K562 (cell line): Measurements from ENCODE around the gene KLC1. TPM values are rescaled to one million over a fixed set of nuclear protein-coding genes. Genes with fewer than 3 reads are reported as not detected.

Source experiments
- ATAC-seq: fragments of 200-7000 bp; cut with Tn5 transposase; 3 replicates; pipeline ENCODE4 v1.9.1; 2020; ENCODE audit warnings: moderate library complexity
- BruUV-seq: library from RNA; stranded (reverse); fragments of 400-500 nt; replicated peaks from 2 replicates; lab custom pipeline; 2021; lab: Mats Ljungman, UMichigan
- CTCF ChIA-PET: fragments of 300-600 bp; formaldehyde crosslinking; extraction: SDS; loops from one replicate; lab custom pipeline; 2021; ENCODE audit warnings: low intra/inter-chr PET ratio; lab: Yijun Ruan, JAX
- POLR2A ChIA-PET: fragments of 300-600, 350-650 bp; sonication (Branson Sonifier 250); formaldehyde crosslinking; extraction: SDS; loops from one replicate; lab custom pipeline; 2021; ENCODE audit warnings: antibody characterized with exemption, inconsistent platforms; lab: Yijun Ruan, JAX
- DNase-seq, 4 experiments: peaks; one replicate each; pipeline versions ENCODE4 v3.0.0 to v3.0.0-alpha.2; 2011 to 2018; ENCODE audit warnings: low spot score in 3 of 4, mixed read lengths in 3 of 4; ENCODE audit errors: extremely low read depth in 1 of 4
- FAIRE-seq: peaks from 2 replicates; lab custom pipeline; 2011; peaks lifted over from hg19 to GRCh38; lab: Jason Lieb, UNC
- H2AFZ ChIP-seq: 2 replicates; pipeline ENCODE4 v1.6.0; 2011; ENCODE audit warnings: low read depth, low read length, control low read depth, inconsistent platforms
- H3K27ac ChIP-seq: fragments of 200-600 bp; 3 replicates; pipeline ENCODE4 v1.8.0; 2011; ENCODE audit warnings: low read depth, mild to moderate bottlenecking, control low read depth, inconsistent platforms, low read length, moderate library complexity, mixed read lengths; ENCODE audit errors: extremely low read depth
- H3K27me3 ChIP-seq, 2 experiments: fragments of 300-600 bp in 1 of 2; 2 replicates in 1 of 2; 3 replicates in 1 of 2; pipeline versions ENCODE4 v1.6.0 to v1.8.0; 2011; ENCODE audit warnings: inconsistent platforms in 2 of 2, low read length in 2 of 2, mild to moderate bottlenecking in 1 of 2, mixed read lengths in 1 of 2, moderate library complexity in 1 of 2; ENCODE audit not compliant: control insufficient read depth in 2 of 2, insufficient read depth in 2 of 2
- H3K36me3 ChIP-seq: fragments of 300-600 bp; 3 replicates; pipeline ENCODE4 v1.8.0; 2011; ENCODE audit warnings: mild to moderate bottlenecking, low read length, inconsistent platforms; ENCODE audit not compliant: control insufficient read depth, insufficient read depth
- H3K4me1 ChIP-seq, 2 experiments: fragments of 200-600 bp in 1 of 2; replicated peaks in 1 of 2; 2 replicates in 1 of 2; 3 replicates in 1 of 2; pipeline versions ENCODE4 v1.5.1 to v1.8.0; 2011; ENCODE audit warnings: inconsistent platforms in 2 of 2, low read length in 2 of 2, mild to moderate bottlenecking in 1 of 2, mixed read lengths in 1 of 2, moderate library complexity in 1 of 2; ENCODE audit not compliant: control insufficient read depth in 2 of 2, insufficient read depth in 2 of 2
- H3K4me2 ChIP-seq: 2 replicates; pipeline ENCODE4 v1.6.1; 2011; ENCODE audit warnings: low read length, control low read depth, inconsistent platforms, mixed read lengths; ENCODE audit not compliant: insufficient read depth
- H3K4me3 ChIP-seq: fragments of 200-600 bp; sonication (generic), shearing (Covaris generic); 2 replicates; pipeline ENCODE4 v1.5.1; 2016; ENCODE audit warnings: control low read depth, inconsistent platforms
- H3K79me2 ChIP-seq: fragments of 200-600 bp; 3 replicates; pipeline ENCODE4 v1.8.0; 2011; ENCODE audit warnings: low read length, inconsistent platforms; ENCODE audit not compliant: control insufficient read depth, insufficient read depth
- H3K9ac ChIP-seq, 2 experiments: 2 replicates each; pipeline versions ENCODE4 v1.6.0 to v1.6.1; 2011; ENCODE audit warnings: low read depth in 2 of 2, low read length in 2 of 2, control low read depth in 1 of 2, inconsistent platforms in 1 of 2, mild to moderate bottlenecking in 1 of 2, mixed read lengths in 1 of 2; ENCODE audit not compliant: insufficient read depth in 1 of 2
- H3K9me1 ChIP-seq: one replicate; pipeline ENCODE4 v1.6.0; 2011; ENCODE audit warnings: inconsistent platforms, mild to moderate bottlenecking, low read length, moderate library complexity; ENCODE audit not compliant: control insufficient read depth, insufficient read depth
- H3K9me3 ChIP-seq: replicated peaks from 2 replicates; pipeline ENCODE4 v1.5.1; 2011; ENCODE audit warnings: low read depth, low read length, inconsistent platforms; ENCODE audit not compliant: control insufficient read depth, insufficient read depth
- H4K20me1 ChIP-seq: replicated peaks from 2 replicates; pipeline ENCODE4 v1.6.1; 2011; ENCODE audit warnings: low read length, inconsistent platforms, mixed read lengths; ENCODE audit not compliant: control insufficient read depth, insufficient read depth
- ARNT ChIP-seq, 2 experiments: fragments of 450-650 bp; IDR thresholded peaks; 2 replicates each; pipeline ENCODE4 v1.6.1; 2016; ENCODE audit warnings: mild to moderate bottlenecking in 1 of 2
- MAFK ChIP-seq: IDR thresholded peaks from 2 replicates; pipeline ENCODE4 v1.6.1; 2011; ENCODE audit warnings: low read length, improper control_type of control experiment
- NFXL1 ChIP-seq: fragments of 450-650 bp; formaldehyde crosslinking; IDR thresholded peaks from 2 replicates; pipeline ENCODE4 v1.4.0; 2021; ENCODE audit warnings: mild to moderate bottlenecking
- SMC3 ChIP-seq: conservative IDR thresholded peaks from 2 replicates; pipeline ENCODE4 v1.6.1; 2011; ENCODE audit warnings: low read depth, low read length, improper control_type of control experiment; ENCODE audit not compliant: insufficient read depth
- ZNF253 ChIP-seq: fragments of 250-450 bp; sonication (Bioruptor Pico); conservative IDR thresholded peaks from 2 replicates; pipeline ENCODE4 v1.6.1; 2021; ENCODE audit warnings: mild to moderate bottlenecking
- ZNF695 ChIP-seq: fragments of 450-650 bp; formaldehyde crosslinking; IDR thresholded peaks from 2 replicates; pipeline ENCODE4 v1.4.0; 2020; ENCODE audit warnings: mild to moderate bottlenecking, moderate library complexity
- ZNF696 ChIP-seq: fragments of 250-450 bp; sonication (Bioruptor Pico); conservative IDR thresholded peaks from 2 replicates; pipeline ENCODE4 v1.4.0; 2020; ENCODE audit warnings: mild to moderate bottlenecking, moderate library complexity
- ZNF75A ChIP-seq: fragments of 450-650 bp; formaldehyde crosslinking; IDR thresholded peaks from 2 replicates; pipeline ENCODE4 v1.4.0; 2020; ENCODE audit warnings: mild to moderate bottlenecking
- WGBS: fragments of 100-300 bp; shearing (Covaris generic); methylation state at CpG from one replicate; pipeline ENCODE4 v1.1.6; 2016; ENCODE audit warnings: low coverage, mixed read lengths; ENCODE audit not compliant: insufficient coverage; ENCODE audit errors: missing lambda C conversion rate; 5-methylcytosine and 5-hydroxymethylcytosine counted together
- in situ Hi-C: fragments of 300-500 bp; cut with MboI; formaldehyde crosslinking; loops from 4 replicates; pipeline ENCODE4 v1.15.0; 2018; ENCODE audit warnings: inconsistent platforms, mixed read lengths
- intact Hi-C: fragments of 100-400 bp; cut with micrococcal nuclease; formaldehyde crosslinking; loops from 2 replicates; pipeline ENCODE4 v1.14.2; 2022
- polyA plus RNA-seq, 8 experiments: library from polyadenylated mRNA; depleted of rRNA in 4 of 8; stranded (reverse) in 5 of 8; unstranded in 3 of 8; fragments of >200 nt; fragmentation: Nextera tagmentation in 2 of 8; fragmentation: Illumina TruSeq in 1 of 8; extraction: Ambion mirVana in 2 of 8; extraction: Trizol in 1 of 8; gene quantifications; 2 replicates each; pipeline versions ENCODE4 v1.2.1 to v1.2.3, GENCODE V29; 2011 to 2014; ENCODE audit warnings: inconsistent platforms in 1 of 8, missing spikeins in 1 of 8
- total RNA-seq, 7 experiments: library from RNA; depleted of rRNA in 6 of 7; stranded (reverse); fragments of >200 nt in 6 of 7; fragmentation: Illumina TruSeq in 2 of 7; extraction: Trizol in 2 of 7; gene quantifications; 2 replicates each; pipeline versions ENCODE4 v1.2.1 to v1.2.3, GENCODE V29; 2011 to 2021; ENCODE audit warnings: low replicate concordance in 1 of 7
- TF ChIP-seq, protein P1 (sequence below): fragments of 450-650 bp; formaldehyde crosslinking; IDR thresholded peaks from 2 replicates; pipeline ENCODE4 v1.4.0; 2020; ENCODE audit warnings: mild to moderate bottlenecking, moderate library complexity
- TF ChIP-seq, protein P2 (sequence below): sonication (generic); formaldehyde crosslinking; IDR thresholded peaks from 2 replicates; pipeline ENCODE4 v1.8.0; 2022; ENCODE audit warnings: mild to moderate bottlenecking, missing genetic modification reagents

The KLC1 gene
- total and polyA plus RNA-seq, 9 of the 15 experiments (the other 6 are each of a cell fraction or from before 2014, with no cell fraction given), result 4.9 to 134 (median 54.8) TPM

DNA sequence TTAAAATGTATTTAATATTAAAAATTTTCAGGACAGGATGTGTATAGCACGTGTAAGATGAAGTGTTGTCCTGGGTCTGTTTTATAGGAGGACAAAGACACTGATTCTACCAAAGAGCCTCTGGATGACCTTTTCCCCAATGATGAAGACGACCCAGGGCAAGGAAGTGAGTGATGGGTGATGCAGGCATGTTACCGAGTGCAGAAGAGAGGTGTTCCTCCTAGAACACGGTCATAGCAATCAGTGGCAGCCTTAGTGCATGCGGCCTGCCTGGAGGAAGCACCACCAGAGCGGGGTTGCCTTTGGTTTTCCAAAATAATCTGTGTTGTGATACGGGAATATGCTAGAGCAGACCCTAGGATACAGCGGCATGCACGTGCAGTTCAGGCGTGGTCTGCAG lies 33.0 kb downstream of the KLC1 start:
- ChIA-PET POLR2A (no interaction called here), CTCF (no interaction called here)
- in situ Hi-C loops (no loop called here), intact Hi-C loops (no loop called here)
- FAIRE-seq (no peak), ATAC-seq (no peak), DNase-seq (no peak)
- no peaks in the 10 kb centered on the region for H3K27me3 ChIP-seq
- no peak overlapping the region for H3K4me3 ChIP-seq
- H4K20me1 ChIP-seq, result no peaks in the 10 kb centered on the region
- no peak overlapping the region for H3K9ac ChIP-seq
- H3K4me1 ChIP-seq, result no peaks in the 10 kb centered on the region
- no peak overlapping the region for H2AFZ ChIP-seq
- H3K79me2 ChIP-seq, result no peaks in the 10 kb centered on the region
- H3K27ac ChIP-seq, result no peak overlapping the region
- no peak for TF ChIP-seq ZNF695
- TF ChIP-seq, protein P1, sequence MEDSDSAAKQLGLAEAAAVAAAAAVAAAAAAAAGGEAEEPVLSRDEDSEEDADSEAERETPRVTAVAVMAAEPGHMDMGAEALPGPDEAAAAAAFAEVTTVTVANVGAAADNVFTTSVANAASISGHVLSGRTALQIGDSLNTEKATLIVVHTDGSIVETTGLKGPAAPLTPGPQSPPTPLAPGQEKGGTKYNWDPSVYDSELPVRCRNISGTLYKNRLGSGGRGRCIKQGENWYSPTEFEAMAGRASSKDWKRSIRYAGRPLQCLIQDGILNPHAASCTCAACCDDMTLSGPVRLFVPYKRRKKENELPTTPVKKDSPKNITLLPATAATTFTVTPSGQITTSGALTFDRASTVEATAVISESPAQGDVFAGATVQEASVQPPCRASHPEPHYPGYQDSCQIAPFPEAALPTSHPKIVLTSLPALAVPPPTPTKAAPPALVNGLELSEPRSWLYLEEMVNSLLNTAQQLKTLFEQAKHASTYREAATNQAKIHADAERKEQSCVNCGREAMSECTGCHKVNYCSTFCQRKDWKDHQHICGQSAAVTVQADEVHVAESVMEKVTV (CRISPR knock-in tag), result no peak
- no peak for TF ChIP-seq MAFK
- no peak for TF ChIP-seq ZNF253 (CRISPR knock-in tag)
- TF ChIP-seq NFXL1 (CRISPR knock-in tag), result no peak
- no peak for TF ChIP-seq ZNF75A
- no peak for TF ChIP-seq ARNT (IDR thresholded peaks at IDR 0.05)
- no peak for TF ChIP-seq ZNF696
- TF ChIP-seq, protein P2, sequence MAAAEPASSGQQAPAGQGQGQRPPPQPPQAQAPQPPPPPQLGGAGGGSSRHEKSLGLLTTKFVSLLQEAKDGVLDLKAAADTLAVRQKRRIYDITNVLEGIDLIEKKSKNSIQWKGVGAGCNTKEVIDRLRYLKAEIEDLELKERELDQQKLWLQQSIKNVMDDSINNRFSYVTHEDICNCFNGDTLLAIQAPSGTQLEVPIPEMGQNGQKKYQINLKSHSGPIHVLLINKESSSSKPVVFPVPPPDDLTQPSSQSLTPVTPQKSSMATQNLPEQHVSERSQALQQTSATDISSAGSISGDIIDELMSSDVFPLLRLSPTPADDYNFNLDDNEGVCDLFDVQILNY (CRISPR knock-in tag), result no peak
- no peak for TF ChIP-seq SMC3
- no peaks in the 10 kb centered on the region for H3K9me1 ChIP-seq
- peaks cover 57% of the 10 kb centered on the region for H3K36me3 ChIP-seq
- WGBS, result 90% methylated on average over 7 of the region's 10 CpGs
- no peak overlapping the region for H3K4me2 ChIP-seq
- BruUV-seq, result no TSS peak
- no peaks in the 10 kb centered on the region for H3K9me3 ChIP-seq
